Endothelial cell of umbilical vein (primary cell): ENCODE data around the gene GGA1. TPM values are rescaled to one million over a fixed set of nuclear protein-coding genes. Genes with fewer than 3 reads are reported as not detected.

Experiments
- BruUV-seq: library from RNA; stranded (reverse); fragments of 400-500 nt; replicated peaks from 2 replicates; lab custom pipeline; 2021; lab: Mats Ljungman, UMichigan
- CTCF ChIA-PET: fragments of 300-600, 350-600 bp; sonication (Branson Sonifier 250); formaldehyde crosslinking; loops from one replicate; lab custom pipeline; 2021; ENCODE audit warnings: antibody characterized with exemption, inconsistent platforms; lab: Charles Lee
- POLR2A ChIA-PET: fragments of 300-600, 350-600 bp; sonication (Branson Sonifier 250); formaldehyde crosslinking; loops from one replicate; lab custom pipeline; 2021; ENCODE audit warnings: antibody characterized with exemption, inconsistent platforms; lab: Charles Lee
- DNase-seq: peaks from one replicate; pipeline ENCODE4 v3.0.0-alpha.2; 2011; ENCODE audit warnings: low read depth, low spot score
- FAIRE-seq: peaks from 2 replicates; lab custom pipeline; 2011; peaks lifted over from hg19 to GRCh38; lab: Jason Lieb, UNC
- H2AFZ ChIP-seq: 2 replicates; pipeline ENCODE4 v1.6.0; 2012; ENCODE audit warnings: low read depth, low read length, control low read depth, inconsistent platforms
- H3K27ac ChIP-seq: 2 replicates; pipeline ENCODE4 v1.5.1; 2011; ENCODE audit warnings: low read depth, mild to moderate bottlenecking, control low read depth, low read length, moderate library complexity; ENCODE audit not compliant: insufficient read depth
- H3K27me3 ChIP-seq, 2 experiments: 2 replicates each; pipeline versions ENCODE4 v1.6.0 to v1.6.1; 2011; ENCODE audit warnings: low read length in 2 of 2, mixed read lengths in 1 of 2; ENCODE audit not compliant: control insufficient read depth in 2 of 2, insufficient read depth in 2 of 2
- H3K36me3 ChIP-seq, 2 experiments: 2 replicates in 1 of 2; 3 replicates in 1 of 2; pipeline ENCODE4 v1.5.1; 2011; ENCODE audit warnings: low read length in 2 of 2, mild to moderate bottlenecking in 1 of 2, moderate library complexity in 1 of 2; ENCODE audit not compliant: control insufficient read depth in 2 of 2, insufficient read depth in 2 of 2; ENCODE audit errors: extremely low read depth in 1 of 2
- H3K4me1 ChIP-seq: 3 replicates; pipeline ENCODE4 v1.5.1; 2011; ENCODE audit warnings: mild to moderate bottlenecking, low read length; ENCODE audit not compliant: control insufficient read depth, insufficient read depth; ENCODE audit errors: extremely low read depth
- H3K4me2 ChIP-seq: 2 replicates; pipeline ENCODE4 v1.6.1; 2011; ENCODE audit warnings: low read length, control low read depth, mixed read lengths; ENCODE audit not compliant: insufficient read depth
- H3K4me3 ChIP-seq, 3 experiments: fragments of 200-600 bp in 1 of 3; sonication (generic), shearing (Covaris generic) in 1 of 3; replicated peaks in 1 of 3; 2 replicates each; pipeline ENCODE4 v1.5.1; 2011 to 2016; ENCODE audit warnings: control low read depth in 3 of 3, low read length in 3 of 3, mild to moderate bottlenecking in 2 of 3, inconsistent platforms in 1 of 3, low read depth in 1 of 3, moderate library complexity in 1 of 3; ENCODE audit not compliant: insufficient read depth in 1 of 3
- H3K79me2 ChIP-seq: 2 replicates; pipeline ENCODE4 v1.6.0; 2012; ENCODE audit warnings: low read length, inconsistent platforms; ENCODE audit not compliant: control insufficient read depth, insufficient read depth
- H3K9ac ChIP-seq: replicated peaks from 2 replicates; pipeline ENCODE3; 2011; ENCODE audit warnings: low read length, control low read depth; ENCODE audit not compliant: insufficient read depth; ENCODE audit errors: extremely low read depth
- H3K9me1 ChIP-seq: replicated peaks from 3 replicates; pipeline ENCODE4 v1.6.0; 2011; ENCODE audit warnings: mild to moderate bottlenecking, low read length; ENCODE audit not compliant: control insufficient read depth, insufficient read depth; ENCODE audit errors: extremely low read depth
- H3K9me3 ChIP-seq: replicated peaks from 2 replicates; pipeline ENCODE4 v1.5.1; 2012; ENCODE audit warnings: low read length, inconsistent platforms; ENCODE audit not compliant: control insufficient read depth, insufficient read depth
- H4K20me1 ChIP-seq: replicated peaks from 2 replicates; pipeline ENCODE3; 2011; ENCODE audit warnings: mild to moderate bottlenecking, low read length; ENCODE audit not compliant: control insufficient read depth, insufficient read depth; ENCODE audit errors: extremely low read depth
- EZH2 ChIP-seq: IDR thresholded peaks from 2 replicates; pipeline ENCODE4 v1.6.1; 2012; ENCODE audit warnings: borderline replicate concordance, low read depth, mild to moderate bottlenecking, moderate library complexity, low read length, inconsistent platforms; ENCODE audit not compliant: severe bottlenecking
- FOS ChIP-seq: IDR thresholded peaks from 2 replicates; pipeline ENCODE4 v1.6.1; 2011; ENCODE audit warnings: mild to moderate bottlenecking, low read length, moderate library complexity, borderline replicate concordance; ENCODE audit not compliant: insufficient read depth
- GATA2 ChIP-seq: IDR thresholded peaks from 2 replicates; pipeline ENCODE4 v1.7.0; 2011; ENCODE audit warnings: low read depth, mild to moderate bottlenecking, moderate library complexity, mixed read lengths, low read length; ENCODE audit not compliant: insufficient read length, insufficient read depth
- JUN ChIP-seq: IDR thresholded peaks from 2 replicates; pipeline ENCODE4 v1.6.1; 2011; ENCODE audit warnings: borderline replicate concordance, low read depth; ENCODE audit not compliant: insufficient read length, insufficient read depth
- MYC ChIP-seq: IDR thresholded peaks from one replicate; pipeline ENCODE4 v1.6.1; 2011; ENCODE audit warnings: mild to moderate bottlenecking, low read depth, low read length
- POLR2A ChIP-seq: IDR thresholded peaks from 2 replicates; pipeline ENCODE4 v1.6.1; 2012; ENCODE audit warnings: low read depth, mild to moderate bottlenecking, control low read depth, low read length
- POLR2AphosphoS5 ChIP-seq: IDR thresholded peaks from 2 replicates; pipeline ENCODE4 v1.6.1; 2012; ENCODE audit warnings: low read depth, mild to moderate bottlenecking, control low read depth, low read length, moderate library complexity; ENCODE audit not compliant: insufficient read depth
- dilution Hi-C: fragments of 300-500 bp; cut with MboI; formaldehyde crosslinking; loops from one replicate; pipeline ENCODE4 v1.15.0; 2019; ENCODE audit warnings: low sequenced_read_pairs; ENCODE audit not compliant: extremely low pct_ligation_motif_present
- intact Hi-C: fragments of 100-400 bp; cut with micrococcal nuclease; formaldehyde crosslinking; loops from one replicate; pipeline ENCODE4 v1.10.0; 2022
- polyA plus RNA-seq, 4 experiments: library from polyadenylated mRNA; depleted of rRNA in 3 of 4; stranded (reverse) in 3 of 4; unstranded in 1 of 4; fragments of >200 nt; gene quantifications; 2 replicates each; pipeline versions ENCODE4 v1.2.1 to v1.2.3, GENCODE V29; 2011 to 2012; ENCODE audit warnings: missing spikeins in 1 of 4
- total RNA-seq: library from RNA; stranded (reverse); gene quantifications from 2 replicates; pipeline ENCODE4 v1.2.3, GENCODE V29; 2021
- TF ChIP-seq, protein P1 (sequence below): IDR thresholded peaks from 2 replicates; pipeline ENCODE4 v1.6.1; 2011; ENCODE audit not compliant: insufficient read depth, insufficient read length
- TF ChIP-seq, protein P2 (sequence below), 2 donors: IDR thresholded peaks; 1 replicate in 1 of 2; 2 replicates in 1 of 2; pipeline ENCODE4 v1.5.1; 2011; ENCODE audit warnings: low read length in 2 of 2, mild to moderate bottlenecking in 2 of 2, moderate library complexity in 2 of 2, control low read depth in 1 of 2, inconsistent platforms in 1 of 2, low read depth in 1 of 2; ENCODE audit not compliant: insufficient read depth in 1 of 2; ENCODE audit errors: extremely low read depth in 1 of 2

The GGA1 gene
- total and polyA plus RNA-seq, 2 donors (not counting 3 experiments of a cell fraction or from before 2014, with no cell fraction given), result 54.1 to 67.5 TPM

DNA sequence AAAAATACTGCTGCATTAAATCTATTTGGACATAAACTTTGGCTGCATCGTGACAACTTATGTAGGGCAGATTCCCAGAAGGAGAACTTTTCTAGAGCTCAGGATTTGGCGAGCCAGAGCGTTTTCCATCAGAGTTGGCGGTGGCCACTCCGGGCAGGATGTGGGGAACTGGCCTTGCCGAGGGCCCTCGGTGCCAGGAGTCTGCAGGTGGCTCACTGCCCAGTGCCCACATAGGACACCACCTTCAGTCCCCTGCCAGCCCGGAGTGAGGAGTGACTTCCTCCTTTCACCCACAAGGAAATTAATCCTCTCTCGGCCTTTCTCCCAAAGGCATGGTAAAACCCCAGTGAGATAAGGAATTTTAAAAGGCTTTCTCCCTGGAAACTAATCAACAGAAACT is 27.1 kb upstream of the GGA1 start:
- Histone ChIP-seq H2AFZ (no peak overlapping the region), H3K36me3 (no peaks in the 10 kb centered on the region), H3K27ac (no peak overlapping the region), H3K9me3 (no peaks in the 10 kb centered on the region), H3K4me2 (no peak overlapping the region), H3K9ac (no peak overlapping the region), H4K20me1 (no peaks in the 10 kb centered on the region), H3K4me1 (no peaks in the 10 kb centered on the region), H3K4me3 (no peak overlapping the region), H3K9me1 (no peaks in the 10 kb centered on the region), H3K27me3 (peaks cover 4% of the 10 kb centered on the region in 2 experiments), H3K79me2 (no peaks in the 10 kb centered on the region)
- DNase-seq (no peak), FAIRE-seq (peak; percentile 4)
- TF ChIP-seq MYC (no peak), POLR2A (no peak), FOS (no peak), GATA2 (no peak), JUN (no peak), POLR2AphosphoS5 (no peak), EZH2 (no peak)
- TF ChIP-seq, protein P1, sequence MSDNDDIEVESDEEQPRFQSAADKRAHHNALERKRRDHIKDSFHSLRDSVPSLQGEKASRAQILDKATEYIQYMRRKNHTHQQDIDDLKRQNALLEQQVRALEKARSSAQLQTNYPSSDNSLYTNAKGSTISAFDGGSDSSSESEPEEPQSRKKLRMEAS, result no peak
- TF ChIP-seq, protein P2, sequence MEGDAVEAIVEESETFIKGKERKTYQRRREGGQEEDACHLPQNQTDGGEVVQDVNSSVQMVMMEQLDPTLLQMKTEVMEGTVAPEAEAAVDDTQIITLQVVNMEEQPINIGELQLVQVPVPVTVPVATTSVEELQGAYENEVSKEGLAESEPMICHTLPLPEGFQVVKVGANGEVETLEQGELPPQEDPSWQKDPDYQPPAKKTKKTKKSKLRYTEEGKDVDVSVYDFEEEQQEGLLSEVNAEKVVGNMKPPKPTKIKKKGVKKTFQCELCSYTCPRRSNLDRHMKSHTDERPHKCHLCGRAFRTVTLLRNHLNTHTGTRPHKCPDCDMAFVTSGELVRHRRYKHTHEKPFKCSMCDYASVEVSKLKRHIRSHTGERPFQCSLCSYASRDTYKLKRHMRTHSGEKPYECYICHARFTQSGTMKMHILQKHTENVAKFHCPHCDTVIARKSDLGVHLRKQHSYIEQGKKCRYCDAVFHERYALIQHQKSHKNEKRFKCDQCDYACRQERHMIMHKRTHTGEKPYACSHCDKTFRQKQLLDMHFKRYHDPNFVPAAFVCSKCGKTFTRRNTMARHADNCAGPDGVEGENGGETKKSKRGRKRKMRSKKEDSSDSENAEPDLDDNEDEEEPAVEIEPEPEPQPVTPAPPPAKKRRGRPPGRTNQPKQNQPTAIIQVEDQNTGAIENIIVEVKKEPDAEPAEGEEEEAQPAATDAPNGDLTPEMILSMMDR (IDR thresholded peaks at IDR 0.05; ENCODE audit: extremely low read depth in 1 of 2, insufficient read depth in 1 of 2, low read depth in 1 of 2, low read length in 2 of 2), result no peak
- no TSS peak for BruUV-seq
- ChIA-PET CTCF (interaction anchor here (1.0 to 8.6 kb wide), 4 partner anchors 10 to 41 kb away, joined by 3 to 73 read pairs (median 4); no protein-coding TSS in a partner anchor), POLR2A (no interaction called here)
- dilution Hi-C loops (no loop called here), intact Hi-C loops (no loop called here)
